Measurements from ENCODE around the gene MN1.

MN1 gene

DNA sequence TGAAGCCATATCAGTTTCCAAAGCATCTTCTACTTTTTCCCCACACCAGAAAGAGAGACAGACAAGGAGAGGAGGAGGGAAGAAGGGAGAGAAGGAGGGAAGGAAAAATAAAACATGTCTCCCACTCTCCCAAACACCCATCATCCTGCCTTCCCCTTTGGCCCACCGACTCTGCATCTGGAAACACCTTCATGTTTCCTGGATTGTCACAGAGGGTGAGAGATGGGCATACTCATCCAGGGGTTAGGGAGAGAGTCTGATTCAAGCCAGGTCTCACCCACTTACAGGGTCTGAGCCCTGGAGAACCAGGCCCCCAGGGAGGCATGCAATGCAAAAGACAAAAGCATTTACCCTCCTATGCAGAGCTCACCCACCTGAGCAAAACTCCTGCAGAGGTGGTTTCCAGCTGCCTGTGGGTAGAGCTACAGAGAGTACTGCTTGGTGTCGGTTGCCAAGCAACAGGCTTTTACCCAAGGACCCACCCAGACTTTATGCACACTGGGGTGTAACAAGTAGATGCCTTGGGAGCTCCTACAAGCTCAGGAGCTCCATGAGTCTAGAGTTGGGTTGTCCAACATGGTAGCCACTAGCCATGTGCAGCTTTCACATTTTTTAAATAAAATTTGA is 33.4 kb downstream of the MN1 start:
- no peaks in the 10 kb centered on the region for H3K79me2 ChIP-seq (ENCODE audit: insufficient read depth, low read length)
- H3K9me3 ChIP-seq (ENCODE audit: insufficient read depth, low read length) = no peaks in the 10 kb centered on the region
- no peak overlapping the region for H3K4me2 ChIP-seq (ENCODE audit: low read depth, low read length, poor library complexity, severe bottlenecking)
- no peaks in the 10 kb centered on the region for H3K36me3 ChIP-seq (ENCODE audit: low read length)
- H3K9me2 ChIP-seq (replicated peaks; ENCODE audit: insufficient read depth, low read length) = no peaks in the 10 kb centered on the region
- H3F3A ChIP-seq (ENCODE audit: insufficient read depth) = no peaks in the 10 kb centered on the region
- no peak overlapping the region for H3K9ac ChIP-seq (ENCODE audit: low read length)
- H3K27me3 ChIP-seq (ENCODE audit: low read length) = no peaks in the 10 kb centered on the region
- H3K27ac ChIP-seq (ENCODE audit: low read depth, low read length) = no peak overlapping the region
- H4K20me1 ChIP-seq (ENCODE audit: low read depth, low read length) = no peaks in the 10 kb centered on the region
- no peak overlapping the region for H2AFZ ChIP-seq (ENCODE audit: low read depth, low read length, severe bottlenecking)
- TF ChIP-seq CTCF (IDR thresholded peaks at IDR 0.05; ENCODE audit: insufficient read depth, low read length, poor library complexity, severe bottlenecking) (no peak), EZH2phosphoT487 (conservative IDR thresholded peaks at IDR 0.05; ENCODE audit: low read length) (no peak)
- H3K4me3 ChIP-seq (ENCODE audit: insufficient read depth, low read length, poor library complexity, severe bottlenecking) = no peak overlapping the region

DNA sequence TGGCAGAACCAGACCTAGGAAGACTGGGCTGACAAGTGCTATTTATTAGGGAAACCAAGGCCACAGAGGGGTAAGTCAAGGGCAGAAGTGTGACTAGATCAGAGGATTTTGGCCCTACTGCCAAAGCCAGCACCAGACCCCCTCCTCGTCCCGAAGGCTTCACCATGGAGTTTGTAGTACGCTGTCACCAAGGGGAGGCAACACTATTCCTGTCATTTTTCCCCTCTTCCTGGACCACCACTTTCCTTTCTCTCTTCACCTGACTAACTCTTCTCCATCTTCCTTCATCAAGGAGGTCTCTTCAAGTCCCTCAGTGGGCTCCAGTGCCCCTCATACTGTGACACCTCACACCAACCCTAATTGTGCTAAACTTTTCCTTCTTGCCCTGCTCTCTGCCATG is 34.9 kb downstream of the MN1 start:
- Histone ChIP-seq H3K9me3 (ENCODE audit: insufficient read depth, low read length) (no peaks in the 10 kb centered on the region), H3K79me2 (ENCODE audit: insufficient read depth, low read length) (no peaks in the 10 kb centered on the region), H3K36me3 (ENCODE audit: low read length) (no peaks in the 10 kb centered on the region), H3K9me2 (replicated peaks; ENCODE audit: insufficient read depth, low read length) (no peaks in the 10 kb centered on the region), H3K27me3 (ENCODE audit: low read length) (no peaks in the 10 kb centered on the region), H3K4me3 (ENCODE audit: insufficient read depth, low read length, poor library complexity, severe bottlenecking) (no peak overlapping the region), H4K20me1 (ENCODE audit: low read depth, low read length) (no peaks in the 10 kb centered on the region), H2AFZ (ENCODE audit: low read depth, low read length, severe bottlenecking) (no peak overlapping the region), H3K9ac (ENCODE audit: low read length) (no peak overlapping the region), H3K27ac (ENCODE audit: low read depth, low read length) (no peak overlapping the region), H3K4me2 (ENCODE audit: low read depth, low read length, poor library complexity, severe bottlenecking) (no peak overlapping the region), H3F3A (ENCODE audit: insufficient read depth) (no peaks in the 10 kb centered on the region)
- TF ChIP-seq EZH2phosphoT487 (conservative IDR thresholded peaks at IDR 0.05; ENCODE audit: low read length) (no peak), CTCF (IDR thresholded peaks at IDR 0.05; ENCODE audit: insufficient read depth, low read length, poor library complexity, severe bottlenecking) (no peak)

DNA sequence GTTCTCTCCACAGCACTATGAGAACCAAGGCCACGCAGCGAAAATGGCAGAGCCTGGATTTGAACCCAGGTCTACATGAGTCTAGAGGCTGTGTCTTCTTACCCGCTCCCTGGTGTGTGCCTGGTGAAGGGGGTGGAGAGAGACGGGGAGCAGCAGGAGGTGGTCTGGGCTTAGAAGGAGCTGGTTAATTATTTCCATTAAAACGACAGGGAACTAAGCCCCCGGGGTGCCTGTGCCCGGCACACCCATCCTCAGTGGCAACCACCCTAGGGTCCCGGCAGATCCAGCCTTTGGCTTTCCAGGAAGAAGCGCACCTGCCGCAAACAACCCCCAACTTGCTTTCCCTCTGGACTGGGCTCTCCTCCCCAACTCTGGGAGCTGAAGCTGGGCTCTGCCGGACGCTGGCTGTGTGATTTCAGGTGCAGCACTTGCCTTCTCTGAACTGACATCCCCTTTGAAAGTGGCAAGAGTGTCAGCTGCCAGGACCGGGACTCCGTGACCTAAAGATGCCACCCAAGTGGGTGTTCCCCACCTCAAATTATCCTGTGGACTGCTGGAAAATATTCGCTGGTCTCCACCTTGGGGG is 35.8 kb downstream of the MN1 start:
- H3K27ac ChIP-seq (ENCODE audit: low read depth, low read length) = no peak overlapping the region
- TF ChIP-seq CTCF (IDR thresholded peaks at IDR 0.05; ENCODE audit: insufficient read depth, low read length, poor library complexity, severe bottlenecking) (no peak), EZH2phosphoT487 (conservative IDR thresholded peaks at IDR 0.05; ENCODE audit: low read length) (no peak)
- H3K9me3 ChIP-seq (ENCODE audit: insufficient read depth, low read length) = no peaks in the 10 kb centered on the region
- H3K79me2 ChIP-seq (ENCODE audit: insufficient read depth, low read length) = no peaks in the 10 kb centered on the region
- H3K9ac ChIP-seq (ENCODE audit: low read length) = no peak overlapping the region
- no peaks in the 10 kb centered on the region for H3K27me3 ChIP-seq (ENCODE audit: low read length)
- H3K4me2 ChIP-seq (ENCODE audit: low read depth, low read length, poor library complexity, severe bottlenecking) = no peak overlapping the region
- no peaks in the 10 kb centered on the region for H4K20me1 ChIP-seq (ENCODE audit: low read depth, low read length)
- no peak overlapping the region for H2AFZ ChIP-seq (ENCODE audit: low read depth, low read length, severe bottlenecking)
- no peak overlapping the region for H3K4me3 ChIP-seq (ENCODE audit: insufficient read depth, low read length, poor library complexity, severe bottlenecking)
- no peaks in the 10 kb centered on the region for H3F3A ChIP-seq (ENCODE audit: insufficient read depth)
- no peaks in the 10 kb centered on the region for H3K36me3 ChIP-seq (ENCODE audit: low read length)
- no peaks in the 10 kb centered on the region for H3K9me2 ChIP-seq (replicated peaks; ENCODE audit: insufficient read depth, low read length)

Measured in SU-DHL-6 (cell line).